ENCODE data around the gene RPL37A.
"Not testable (repeated sequence)": the region's sequence is repeated elsewhere in the genome, so short reads cannot be mapped to it uniquely, and the experiment has no call there.

Gene RPL37A

GRCh38 chr2:216518566-216519119 lies 20.0 kb downstream of the RPL37A start:
- not testable (repeated sequence) for DNase-seq

- peak; percentile 14 for DNase-seq
Observed at GRCh38 chr2:216519154-216519762, 20.6 kb downstream of the RPL37A start.

- DNase-seq: no peak
Observed at GRCh38 chr2:216520112-216520511, 21.5 kb downstream of the RPL37A start.

GRCh38 chr2:216522892-216523502 lies 24.4 kb downstream of the RPL37A start:
- DNase-seq: no peak

GRCh38 chr2:216525972-216526371 lies 27.3 kb downstream of the RPL37A start:
- no peak for DNase-seq

GRCh38 chr2:216526939-216527338 lies 28.3 kb downstream of the RPL37A start:
- DNase-seq: no peak

- DNase-seq: no peak
Observed at GRCh38 chr2:216527600-216527999, 29.0 kb downstream of the RPL37A start.

GRCh38 chr2:216532562-216532961 lies 33.9 kb downstream of the RPL37A start:
- DNase-seq: no peak

- DNase-seq: no peak
Observed at GRCh38 chr2:216533609-216534008, 35.0 kb downstream of the RPL37A start.

GRCh38 chr2:216534809-216535208 lies 36.2 kb downstream of the RPL37A start:
- DNase-seq: no peak

GRCh38 chr2:216535454-216535995 lies 36.9 kb downstream of the RPL37A start:
- no peak for DNase-seq

- DNase-seq: no peak
Observed at GRCh38 chr2:216536734-216537210, 38.1 kb downstream of the RPL37A start.

GRCh38 chr2:216537366-216537765 lies 38.7 kb downstream of the RPL37A start:
- DNase-seq: no peak

GRCh38 chr2:216538538-216538937 lies 39.9 kb downstream of the RPL37A start:
- no peak for DNase-seq

GRCh38 chr2:216539120-216539519 lies 40.5 kb downstream of the RPL37A start:
- DNase-seq: no peak

- no peak for DNase-seq
Observed at GRCh38 chr2:216539791-216540241, 41.2 kb downstream of the RPL37A start.

GRCh38 chr2:216540920-216541319 lies 42.3 kb downstream of the RPL37A start:
- no peak for DNase-seq

- DNase-seq: no peak
Observed at GRCh38 chr2:216541505-216541904, 42.9 kb downstream of the RPL37A start.

GRCh38 chr2:216545359-216545758 lies 46.7 kb downstream of the RPL37A start:
- no peak for DNase-seq

- DNase-seq: no peak
Observed at GRCh38 chr2:216546241-216546640, 47.6 kb downstream of the RPL37A start.

- DNase-seq: no peak
Observed at GRCh38 chr2:216546641-216547403, 48.2 kb downstream of the RPL37A start.

GRCh38 chr2:216548901-216549331 lies 50.3 kb downstream of the RPL37A start:
- no peak for DNase-seq

Measured in NK-92 treated with Interleukin-12 subunit alpha and Interleukin-12 subunit beta, amount 100 ng/mL, for 24 hours (cell line).